ENCODE results near the gene CCDC122. TPM values are rescaled to one million over a fixed set of nuclear protein-coding genes. Genes with fewer than 3 reads are reported as not detected.

Gene CCDC122
- total RNA-seq, 2 experiments from 2014 or later, result 0.52 to 0.64 TPM

DNA sequence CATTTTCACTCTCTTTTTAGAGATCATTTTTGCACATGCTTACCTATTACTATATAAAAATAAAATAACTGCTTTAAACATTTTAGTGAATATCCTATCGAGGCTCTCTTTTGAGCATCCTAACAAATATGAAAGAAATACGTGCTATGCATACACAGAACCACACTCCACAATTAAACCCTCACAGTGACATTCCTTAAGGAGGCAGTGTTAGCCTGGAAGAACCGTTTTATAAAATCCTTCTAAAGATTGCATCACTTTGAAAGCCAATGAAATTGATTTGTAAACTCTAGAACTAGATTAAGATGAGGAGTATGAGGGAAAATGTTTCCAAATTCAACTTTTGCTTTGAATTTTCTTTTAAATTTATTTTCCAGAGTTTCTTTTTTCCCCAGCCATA lies 81.7 kb downstream of the CCDC122 start:
- no peaks in the 10 kb centered on the region for H3K36me3 Mint-ChIP-seq (ENCODE audit: low read depth)
- TF ChIP-seq, protein P1, sequence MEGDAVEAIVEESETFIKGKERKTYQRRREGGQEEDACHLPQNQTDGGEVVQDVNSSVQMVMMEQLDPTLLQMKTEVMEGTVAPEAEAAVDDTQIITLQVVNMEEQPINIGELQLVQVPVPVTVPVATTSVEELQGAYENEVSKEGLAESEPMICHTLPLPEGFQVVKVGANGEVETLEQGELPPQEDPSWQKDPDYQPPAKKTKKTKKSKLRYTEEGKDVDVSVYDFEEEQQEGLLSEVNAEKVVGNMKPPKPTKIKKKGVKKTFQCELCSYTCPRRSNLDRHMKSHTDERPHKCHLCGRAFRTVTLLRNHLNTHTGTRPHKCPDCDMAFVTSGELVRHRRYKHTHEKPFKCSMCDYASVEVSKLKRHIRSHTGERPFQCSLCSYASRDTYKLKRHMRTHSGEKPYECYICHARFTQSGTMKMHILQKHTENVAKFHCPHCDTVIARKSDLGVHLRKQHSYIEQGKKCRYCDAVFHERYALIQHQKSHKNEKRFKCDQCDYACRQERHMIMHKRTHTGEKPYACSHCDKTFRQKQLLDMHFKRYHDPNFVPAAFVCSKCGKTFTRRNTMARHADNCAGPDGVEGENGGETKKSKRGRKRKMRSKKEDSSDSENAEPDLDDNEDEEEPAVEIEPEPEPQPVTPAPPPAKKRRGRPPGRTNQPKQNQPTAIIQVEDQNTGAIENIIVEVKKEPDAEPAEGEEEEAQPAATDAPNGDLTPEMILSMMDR (IDR thresholded peaks at IDR 0.05), result no peak
- Histone ChIP-seq H3K27me3 (ENCODE audit: control insufficient read depth in 1 of 2, insufficient read depth in 2 of 2, low read length in 2 of 2) (no peaks in the 10 kb centered on the region), H3K27ac (ENCODE audit: low read depth in 1 of 2, low read length in 2 of 2) (no peak overlapping the region), H3K4me1 (ENCODE audit: insufficient read depth, low read length) (no peaks in the 10 kb centered on the region), H3K4me3 (ENCODE audit: low read length) (no peak overlapping the region), H3K36me3 (ENCODE audit: insufficient read depth, low read length) (no peaks in the 10 kb centered on the region), H3K9me3 (ENCODE audit: control insufficient read depth in 1 of 2, insufficient read depth in 1 of 2, low read length in 2 of 2) (no peaks in the 10 kb centered on the region)
- no peak for ATAC-seq (ENCODE audit: poor library complexity)
- no peak overlapping the region for H3K27ac Mint-ChIP-seq
- H3K27me3 Mint-ChIP-seq, result peaks cover 13% of the 10 kb centered on the region
- no peak overlapping the region for H3K4me3 Mint-ChIP-seq
- no peaks in the 10 kb centered on the region for H3K9me3 Mint-ChIP-seq
- intact Hi-C loops (cut with DNase I, micrococcal nuclease), result no loop called here
- POLR2A ChIA-PET, result no interaction called here
- peaks cover 7% of the 10 kb centered on the region for H3K4me1 Mint-ChIP-seq (ENCODE audit: low read depth)
- DNase-seq, result no peak
- CTCF ChIA-PET, result no interaction called here

DNA sequence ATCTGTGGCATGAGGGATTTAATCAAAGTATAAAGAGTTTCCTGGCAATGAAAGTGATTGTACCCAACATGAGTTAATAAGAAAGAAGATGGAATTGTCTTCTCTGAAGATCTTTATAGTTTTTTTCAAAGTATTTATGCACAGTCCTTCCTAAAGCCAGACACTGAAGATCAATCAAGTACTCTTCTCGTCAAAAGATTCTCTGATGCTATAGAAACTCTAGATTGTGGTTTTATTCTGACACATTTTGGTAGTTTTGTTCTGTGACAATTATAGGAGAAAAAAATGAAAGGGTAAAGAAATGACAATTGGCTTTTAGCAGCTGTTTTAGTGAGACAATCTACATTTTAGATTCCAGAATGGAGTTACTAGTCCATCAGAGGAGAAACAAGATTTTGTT lies 82.4 kb downstream of the CCDC122 start:
- no peaks in the 10 kb centered on the region for H3K4me1 ChIP-seq (ENCODE audit: insufficient read depth, low read length)
- DNase-seq, result no peak
- CTCF ChIA-PET, result no interaction called here

DNA sequence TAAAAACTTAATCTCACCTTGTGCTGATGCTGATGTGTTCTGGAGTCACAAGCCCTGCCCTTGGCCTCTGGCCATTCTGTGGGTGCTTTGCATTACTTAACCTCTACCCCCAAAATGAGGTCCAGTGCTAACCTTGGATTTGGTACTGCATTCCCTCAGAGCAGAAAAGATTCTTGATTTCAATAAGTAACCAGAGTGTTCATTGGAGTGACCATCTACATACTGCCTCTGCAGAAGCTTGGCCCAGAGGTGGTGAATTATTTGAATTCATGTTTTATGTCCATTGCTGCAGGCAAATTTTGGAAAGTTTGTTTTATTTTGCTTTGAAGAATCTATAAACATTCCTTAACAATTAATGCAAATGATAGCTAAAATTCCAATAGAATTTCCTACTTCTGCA lies 85.1 kb downstream of the CCDC122 start:
- H3K4me3 ChIP-seq (ENCODE audit: low read length), result no peak overlapping the region
- H3K27ac Mint-ChIP-seq, result no peak overlapping the region
- no peaks in the 10 kb centered on the region for H3K9me3 ChIP-seq (ENCODE audit: control insufficient read depth in 1 of 2, insufficient read depth in 1 of 2, low read length in 2 of 2)
- H3K4me1 Mint-ChIP-seq (ENCODE audit: low read depth), result peaks cover 7% of the 10 kb centered on the region
- no peaks in the 10 kb centered on the region for H3K36me3 Mint-ChIP-seq (ENCODE audit: low read depth)
- H3K27me3 ChIP-seq (ENCODE audit: control insufficient read depth in 1 of 2, insufficient read depth in 2 of 2, low read length in 2 of 2), result peaks cover 6 to 15% of the 10 kb centered on the region in 2 experiments
- no peak for DNase-seq
- peaks cover 27% of the 10 kb centered on the region for H3K27me3 Mint-ChIP-seq
- H3K27ac ChIP-seq (ENCODE audit: low read depth in 1 of 2, low read length in 2 of 2), result no peak overlapping the region
- no peak for ATAC-seq (ENCODE audit: poor library complexity)
- no peaks in the 10 kb centered on the region for H3K9me3 Mint-ChIP-seq
- intact Hi-C loops (cut with DNase I, micrococcal nuclease), result no loop called here
- ChIA-PET POLR2A (no interaction called here), CTCF (no interaction called here)
- no peaks in the 10 kb centered on the region for H3K36me3 ChIP-seq (ENCODE audit: insufficient read depth, low read length)
- TF ChIP-seq, protein P1 (IDR thresholded peaks at IDR 0.05), result no peak
- H3K4me1 ChIP-seq (ENCODE audit: insufficient read depth, low read length), result no peaks in the 10 kb centered on the region
- no peak overlapping the region for H3K4me3 Mint-ChIP-seq

More for the DNA sequence above, 82.4 kb downstream of the CCDC122 start:
- TF ChIP-seq, protein P1 (IDR thresholded peaks at IDR 0.05), result no peak
- POLR2A ChIA-PET, result no interaction called here
- Histone ChIP-seq H3K27ac (ENCODE audit: low read depth in 1 of 2, low read length in 2 of 2) (no peak overlapping the region), H3K27me3 (ENCODE audit: control insufficient read depth in 1 of 2, insufficient read depth in 2 of 2, low read length in 2 of 2) (peaks cover 2 to 4% of the 10 kb centered on the region in 2 experiments), H3K36me3 (ENCODE audit: insufficient read depth, low read length) (no peaks in the 10 kb centered on the region), H3K4me3 (ENCODE audit: low read length) (no peak overlapping the region), H3K9me3 (ENCODE audit: control insufficient read depth in 1 of 2, insufficient read depth in 1 of 2, low read length in 2 of 2) (no peaks in the 10 kb centered on the region)
- intact Hi-C loops (cut with DNase I, micrococcal nuclease), result no loop called here
- H3K9me3 Mint-ChIP-seq, result no peaks in the 10 kb centered on the region
- ATAC-seq (ENCODE audit: poor library complexity), result no peak
- no peak overlapping the region for H3K4me3 Mint-ChIP-seq
- H3K4me1 Mint-ChIP-seq (ENCODE audit: low read depth), result peaks cover 7% of the 10 kb centered on the region
- H3K27me3 Mint-ChIP-seq, result peaks cover 10% of the 10 kb centered on the region
- no peak overlapping the region for H3K27ac Mint-ChIP-seq
- H3K36me3 Mint-ChIP-seq (ENCODE audit: low read depth), result no peaks in the 10 kb centered on the region
